ENCODE measurements around the gene HIGD1C.
"Not testable (repeated sequence)": the region's sequence is repeated elsewhere in the genome, so short reads cannot be mapped to it uniquely, and the experiment has no call there.

HIGD1C gene

GRCh38 chr12:50927356-50927755, 25.0 kb upstream of the HIGD1C start:
- no peak for TF ChIP-seq CTCF (IDR thresholded peaks at IDR 0.05; ENCODE audit: low read depth, low read length)
- no peak overlapping the region for H3K4me3 ChIP-seq (ENCODE audit: low read depth, low read length)

DNA sequence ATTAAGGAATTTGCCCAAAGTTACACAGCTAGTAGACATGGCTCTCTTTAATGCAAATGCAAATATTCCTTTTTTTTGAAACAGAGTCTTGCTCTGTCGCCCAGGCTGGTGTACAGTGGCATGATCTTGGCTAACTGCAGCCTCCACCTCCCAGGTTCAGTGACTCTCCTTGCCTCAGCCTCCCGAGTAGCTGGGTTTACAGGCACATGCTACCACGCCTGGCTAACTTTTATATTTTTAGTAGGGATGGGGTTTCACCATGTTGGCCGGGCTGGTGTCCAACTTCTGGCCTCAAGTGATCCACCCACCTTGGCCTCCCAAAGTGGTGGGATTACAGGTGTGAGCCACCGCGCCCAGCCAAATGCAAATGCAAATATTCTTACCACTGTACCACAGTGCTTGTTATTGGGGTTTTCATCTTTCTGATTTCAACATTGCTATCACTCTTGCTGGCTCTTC, 24.5 kb upstream of the HIGD1C start:
- H3K4me3 ChIP-seq (ENCODE audit: low read depth, low read length) = no peak overlapping the region
- TF ChIP-seq CTCF (IDR thresholded peaks at IDR 0.05; ENCODE audit: low read depth, low read length) = no peak

- no peak for TF ChIP-seq CTCF (IDR thresholded peaks at IDR 0.05; ENCODE audit: low read depth, low read length)
- H3K4me3 ChIP-seq (ENCODE audit: low read depth, low read length) = no peak overlapping the region
These were observed 24.0 kb upstream of the HIGD1C start for GRCh38 chr12:50928392-50928791.

DNA sequence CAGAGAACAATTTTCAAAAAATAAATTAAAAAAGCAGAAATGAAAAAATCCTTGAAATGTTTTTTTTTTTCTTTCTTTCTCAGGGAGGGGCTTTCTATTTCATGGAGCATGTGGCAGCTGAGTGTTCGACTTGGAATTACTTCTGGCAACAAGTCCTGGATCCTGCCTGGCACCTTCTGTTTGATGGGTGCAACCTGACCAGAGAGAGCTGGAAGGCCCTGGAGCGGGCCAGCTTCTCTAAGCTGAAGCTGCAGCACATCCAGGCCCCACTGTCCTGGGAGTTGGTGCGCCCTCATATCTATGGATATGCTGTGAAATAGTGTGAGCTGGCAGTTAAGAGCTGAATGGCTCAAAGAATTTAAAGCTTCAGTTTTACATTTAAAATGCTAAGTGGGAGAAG, 22.5 kb upstream of the HIGD1C start:
- TF ChIP-seq CTCF (IDR thresholded peaks at IDR 0.05; ENCODE audit: low read depth, low read length) = no peak
- no peak overlapping the region for H3K4me3 ChIP-seq (ENCODE audit: low read depth, low read length)

GRCh38 chr12:50930477-50930876, 21.9 kb upstream of the HIGD1C start:
- not testable (repeated sequence) for H3K4me3 ChIP-seq (ENCODE audit: low read depth, low read length)

GRCh38 chr12:50932787-50933280, 19.5 kb upstream of the HIGD1C start:
- no peak for TF ChIP-seq CTCF (IDR thresholded peaks at IDR 0.05; ENCODE audit: low read depth, low read length)

GRCh38 chr12:50933459-50934124, 18.8 kb upstream of the HIGD1C start:
- no peak overlapping the region for H3K4me3 ChIP-seq (ENCODE audit: low read depth, low read length)
- TF ChIP-seq CTCF (IDR thresholded peaks at IDR 0.05; ENCODE audit: low read depth, low read length) = no peak

More at GRCh38 chr12:50932787-50933280, 19.5 kb upstream of the HIGD1C start:
- H3K4me3 ChIP-seq (ENCODE audit: low read depth, low read length) = no peak overlapping the region
